ENCODE data around the gene NCDN. TPM values are rescaled to one million over a fixed set of nuclear protein-coding genes. Genes with fewer than 3 reads are reported as not detected.

NCDN gene
- total RNA-seq, 1 donor from 2014 or later: 24.5 TPM

DNA sequence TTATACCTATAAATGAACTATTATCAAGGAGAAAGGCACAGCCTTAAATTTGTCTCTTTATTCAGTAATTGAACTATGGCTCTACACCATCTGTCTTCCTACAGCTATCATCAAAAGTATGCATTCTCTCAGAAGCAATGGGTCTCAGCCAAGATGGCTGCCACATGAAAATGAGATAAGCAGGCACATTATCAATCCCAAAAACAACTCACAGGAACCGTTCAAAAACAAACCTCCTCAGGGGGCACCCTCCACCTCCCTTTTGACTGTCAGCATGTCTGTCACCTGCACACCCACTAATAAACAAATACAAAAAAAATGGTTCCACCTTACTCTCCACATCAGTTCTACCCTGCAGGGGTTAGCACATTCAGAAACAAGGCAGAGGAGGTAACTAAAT is 24.0 kb upstream of the NCDN start:
- TF ChIP-seq, protein P1, sequence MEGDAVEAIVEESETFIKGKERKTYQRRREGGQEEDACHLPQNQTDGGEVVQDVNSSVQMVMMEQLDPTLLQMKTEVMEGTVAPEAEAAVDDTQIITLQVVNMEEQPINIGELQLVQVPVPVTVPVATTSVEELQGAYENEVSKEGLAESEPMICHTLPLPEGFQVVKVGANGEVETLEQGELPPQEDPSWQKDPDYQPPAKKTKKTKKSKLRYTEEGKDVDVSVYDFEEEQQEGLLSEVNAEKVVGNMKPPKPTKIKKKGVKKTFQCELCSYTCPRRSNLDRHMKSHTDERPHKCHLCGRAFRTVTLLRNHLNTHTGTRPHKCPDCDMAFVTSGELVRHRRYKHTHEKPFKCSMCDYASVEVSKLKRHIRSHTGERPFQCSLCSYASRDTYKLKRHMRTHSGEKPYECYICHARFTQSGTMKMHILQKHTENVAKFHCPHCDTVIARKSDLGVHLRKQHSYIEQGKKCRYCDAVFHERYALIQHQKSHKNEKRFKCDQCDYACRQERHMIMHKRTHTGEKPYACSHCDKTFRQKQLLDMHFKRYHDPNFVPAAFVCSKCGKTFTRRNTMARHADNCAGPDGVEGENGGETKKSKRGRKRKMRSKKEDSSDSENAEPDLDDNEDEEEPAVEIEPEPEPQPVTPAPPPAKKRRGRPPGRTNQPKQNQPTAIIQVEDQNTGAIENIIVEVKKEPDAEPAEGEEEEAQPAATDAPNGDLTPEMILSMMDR (IDR thresholded peaks at IDR 0.05; ENCODE audit: insufficient read depth, low read length, poor library complexity, severe bottlenecking): no peak
- Histone ChIP-seq H3K27me3 (ENCODE audit: control insufficient read depth, insufficient read depth, low read length) (no peaks in the 10 kb centered on the region), H3K36me3 (ENCODE audit: control insufficient read depth, insufficient read depth, low read length) (peaks cover 4% of the 10 kb centered on the region), H3K4me3 (ENCODE audit: low read depth, low read length) (no peak overlapping the region)
- no peak for DNase-seq (ENCODE audit: low read depth)

DNA sequence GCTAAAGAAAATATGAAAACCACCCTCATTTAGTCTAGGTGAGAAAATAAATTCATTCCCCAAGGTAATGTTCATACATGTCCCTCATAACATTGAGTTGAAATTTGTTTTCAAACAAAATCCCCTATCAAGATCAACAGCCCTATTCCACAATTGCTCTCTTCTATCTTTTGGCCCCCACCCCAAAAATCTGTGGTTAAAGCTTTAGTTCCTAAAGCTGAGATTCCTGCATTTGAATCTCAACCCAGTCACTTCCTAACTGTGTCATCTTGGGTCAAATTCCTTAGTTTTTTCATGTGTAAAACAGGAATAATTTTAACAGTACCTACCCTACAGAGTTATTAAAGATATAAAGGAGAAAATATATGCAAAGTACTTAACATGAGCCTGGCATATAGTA is 22.4 kb upstream of the NCDN start:
- no peaks in the 10 kb centered on the region for H3K27me3 ChIP-seq (ENCODE audit: control insufficient read depth, insufficient read depth, low read length)
- no peak overlapping the region for H3K4me3 ChIP-seq (ENCODE audit: low read depth, low read length)
- TF ChIP-seq, protein P1 (IDR thresholded peaks at IDR 0.05; ENCODE audit: insufficient read depth, low read length, poor library complexity, severe bottlenecking): no peak
- peaks cover 4% of the 10 kb centered on the region for H3K36me3 ChIP-seq (ENCODE audit: control insufficient read depth, insufficient read depth, low read length)
- no peak for DNase-seq (ENCODE audit: low read depth)

DNA sequence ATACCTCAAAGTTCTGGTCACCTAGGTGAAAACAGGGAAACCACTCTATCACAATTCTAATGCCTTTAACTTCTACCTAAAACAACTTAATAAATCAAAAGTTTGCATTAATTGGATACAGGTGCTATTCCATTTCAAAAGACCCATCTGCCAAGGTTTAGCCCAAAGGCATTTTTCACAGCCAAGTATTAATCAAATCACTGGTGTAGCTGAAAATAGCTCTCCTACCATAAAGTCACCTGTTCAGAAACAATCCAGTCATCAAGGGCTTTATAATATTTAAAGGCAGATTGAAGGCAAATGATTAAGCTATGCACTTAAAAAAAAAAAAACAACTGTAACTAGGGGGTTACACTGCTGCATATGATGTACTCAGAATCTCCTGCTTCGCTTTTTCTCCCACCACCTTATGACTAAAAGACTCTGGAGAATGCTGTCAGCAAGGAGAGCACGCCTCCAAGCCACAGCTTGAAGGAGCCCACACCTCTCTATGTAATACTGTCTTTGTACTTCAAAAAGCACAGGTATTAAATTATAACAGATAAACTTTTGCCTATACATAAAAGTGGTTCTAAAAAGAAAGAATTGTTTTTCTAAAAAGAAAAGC is 20.9 kb upstream of the NCDN start:
- no peaks in the 10 kb centered on the region for H3K36me3 ChIP-seq (ENCODE audit: control insufficient read depth, insufficient read depth, low read length)
- no peak overlapping the region for H3K4me3 ChIP-seq (ENCODE audit: low read depth, low read length)
- TF ChIP-seq, protein P1 (IDR thresholded peaks at IDR 0.05; ENCODE audit: insufficient read depth, low read length, poor library complexity, severe bottlenecking): no peak
- H3K27me3 ChIP-seq (ENCODE audit: control insufficient read depth, insufficient read depth, low read length): no peaks in the 10 kb centered on the region
- DNase-seq (ENCODE audit: low read depth): no peak

DNA sequence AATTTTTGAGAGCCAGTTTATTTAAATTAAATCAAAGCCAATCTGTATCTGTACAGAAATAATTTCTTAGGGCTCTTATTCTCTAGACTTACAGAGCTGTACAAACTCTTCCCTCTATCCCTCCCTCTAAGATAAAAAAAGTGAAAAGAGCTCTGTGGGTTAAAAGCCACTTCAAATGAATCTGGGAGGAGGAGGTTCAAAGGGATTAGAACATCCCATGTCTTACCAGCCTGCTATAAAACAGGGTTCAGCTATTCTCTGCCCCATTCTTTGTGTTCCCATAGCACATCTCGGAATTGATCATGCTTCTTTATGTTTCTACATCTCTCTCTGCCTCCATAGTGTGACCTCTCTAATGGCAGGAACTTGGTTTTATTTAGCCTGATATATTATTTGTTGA is 19.8 kb upstream of the NCDN start:
- DNase-seq (ENCODE audit: low read depth): no peak
- no peak overlapping the region for H3K4me3 ChIP-seq (ENCODE audit: low read depth, low read length)
- TF ChIP-seq, protein P1 (IDR thresholded peaks at IDR 0.05; ENCODE audit: insufficient read depth, low read length, poor library complexity, severe bottlenecking): no peak
- no peaks in the 10 kb centered on the region for H3K36me3 ChIP-seq (ENCODE audit: control insufficient read depth, insufficient read depth, low read length)
- H3K27me3 ChIP-seq (ENCODE audit: control insufficient read depth, insufficient read depth, low read length): no peaks in the 10 kb centered on the region

DNA sequence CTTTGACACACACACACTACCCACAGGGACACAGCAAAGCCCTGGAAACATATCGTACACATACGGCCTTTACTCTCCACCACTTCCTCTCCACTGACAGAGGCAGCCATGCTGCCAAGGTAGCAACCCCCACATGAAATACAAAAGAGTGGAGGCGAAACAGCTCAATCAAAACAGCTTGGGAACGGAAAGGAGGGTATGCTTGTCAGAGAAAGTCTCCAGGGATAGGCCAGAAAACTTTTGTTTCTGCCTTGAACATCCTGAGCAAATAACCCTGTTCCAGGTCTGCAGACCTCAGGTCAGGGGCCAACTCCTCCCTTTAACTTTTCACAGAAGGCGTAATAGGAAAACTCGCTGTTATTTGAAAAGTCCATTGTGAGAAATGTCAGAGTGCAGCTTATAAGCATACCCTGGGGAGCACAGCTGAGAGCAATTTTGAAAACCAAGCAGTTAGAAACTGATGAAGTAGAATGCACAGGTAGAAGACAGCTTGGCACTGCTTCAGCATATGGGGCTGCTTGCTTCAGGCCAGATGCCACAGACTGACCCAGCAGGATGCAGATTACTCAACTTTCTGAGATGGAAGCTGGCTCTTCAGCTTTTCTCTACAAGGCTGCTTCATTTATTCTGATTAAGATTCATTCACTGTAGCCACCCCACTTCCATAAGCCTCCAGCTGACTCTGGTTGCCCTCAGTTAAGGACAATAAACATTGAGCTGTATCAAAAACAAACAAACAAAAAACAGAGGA is 18.4 kb upstream of the NCDN start:
- Histone ChIP-seq H3K4me3 (ENCODE audit: low read depth, low read length) (no peak overlapping the region), H3K36me3 (ENCODE audit: control insufficient read depth, insufficient read depth, low read length) (no peaks in the 10 kb centered on the region), H3K27me3 (ENCODE audit: control insufficient read depth, insufficient read depth, low read length) (no peaks in the 10 kb centered on the region)
- TF ChIP-seq, protein P1 (IDR thresholded peaks at IDR 0.05; ENCODE audit: insufficient read depth, low read length, poor library complexity, severe bottlenecking): no peak
- DNase-seq (ENCODE audit: low read depth): no peak
